HepG2 (cell line): ENCODE measurements around the gene FYB2.

Experiments
- BCL6 ChIP-seq: IDR thresholded peaks from 2 replicates; pipeline ENCODE4 v1.6.1; 2016; ENCODE audit warnings: missing genetic modification reagents, missing compliant biosample characterization
- CTCF ChIP-seq: sonication (generic); formaldehyde crosslinking; IDR thresholded peaks from 2 replicates; pipeline ENCODE4 v1.5.0; 2020; ENCODE audit warnings: mild to moderate bottlenecking, missing genetic modification reagents, moderate library complexity
- EED ChIP-seq: sonication (generic); formaldehyde crosslinking; IDR thresholded peaks from 2 replicates; pipeline ENCODE4 v1.5.0; 2020; ENCODE audit warnings: mild to moderate bottlenecking, missing genetic modification reagents
- HDAC1 ChIP-seq: sonication (generic); formaldehyde crosslinking; IDR thresholded peaks from 2 replicates; pipeline ENCODE4 v1.5.1; 2020; ENCODE audit warnings: mild to moderate bottlenecking, missing genetic modification reagents
- HIVEP1 ChIP-seq: sonication (generic); formaldehyde crosslinking; IDR thresholded peaks from 2 replicates; pipeline ENCODE4 v1.4.0; 2020; ENCODE audit warnings: mild to moderate bottlenecking, missing genetic modification reagents
- POLR2A ChIP-seq, 2 experiments: IDR thresholded peaks; 2 replicates each; pipeline ENCODE4 v1.6.1; 2011; ENCODE audit warnings: low read depth in 2 of 2, low read length in 2 of 2, mild to moderate bottlenecking in 1 of 2, moderate library complexity in 1 of 2; ENCODE audit not compliant: insufficient read depth in 1 of 2
- RFX5 ChIP-seq: IDR thresholded peaks from 2 replicates; pipeline ENCODE4 v1.6.1; 2011; ENCODE audit warnings: low read depth, low read length, improper control_type of control experiment
- ZBTB10 ChIP-seq: sonication (generic); formaldehyde crosslinking; IDR thresholded peaks from 2 replicates; pipeline ENCODE4 v1.4.0; 2020; ENCODE audit warnings: missing genetic modification reagents, borderline replicate concordance
- TF ChIP-seq, protein P1 (sequence below): sonication (generic); formaldehyde crosslinking; IDR thresholded peaks from 2 replicates; pipeline ENCODE4 v1.8.1; 2023; ENCODE audit warnings: missing genetic modification reagents, inconsistent platforms, borderline replicate concordance

DNA sequence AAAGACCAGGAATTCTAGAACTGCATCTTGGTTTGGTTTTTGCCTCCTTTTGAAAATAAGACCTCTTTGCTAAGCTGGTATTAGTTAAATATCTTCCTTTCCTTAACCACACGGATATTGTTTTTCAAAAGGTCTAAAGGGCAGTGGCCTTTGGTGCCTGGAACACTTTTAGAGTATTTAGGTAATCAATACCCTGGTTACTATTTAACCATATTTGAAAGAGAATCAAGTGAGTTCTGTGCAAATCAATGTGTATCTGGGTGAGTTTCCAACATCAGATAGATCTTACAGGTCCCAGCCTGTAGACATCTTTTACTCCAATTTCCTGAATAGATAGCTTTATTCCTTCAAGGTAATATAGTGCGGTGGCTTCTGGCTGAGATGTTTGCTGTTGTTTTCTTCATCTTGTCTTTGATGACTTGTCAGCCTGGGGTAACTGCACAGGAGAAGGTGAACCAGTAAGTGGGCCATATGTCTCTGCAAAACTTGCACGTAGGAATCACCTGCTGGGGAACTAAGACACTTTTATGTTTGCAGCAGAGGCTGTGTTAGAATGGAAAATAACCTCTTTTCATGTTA, 35.4 kb upstream of the FYB2 start, which contains the start of gene C8A:
- TF ChIP-seq HDAC1 (CRISPR knock-in tag) (peak; percentile 76), CTCF (CRISPR knock-in tag) (no peak), HIVEP1 (CRISPR knock-in tag) (no peak), POLR2A (IDR thresholded peaks at IDR 0.05; ENCODE audit: insufficient read depth in 1 of 2, low read depth in 2 of 2, low read length in 2 of 2) (peak in 1 of 2 experiments; percentile 39; a peak in 3 of 4 replicates), RFX5 (no peak), EED (no peak), ZBTB10 (CRISPR knock-in tag) (no peak), BCL6 (peak; percentile 94)
- TF ChIP-seq, protein P1, sequence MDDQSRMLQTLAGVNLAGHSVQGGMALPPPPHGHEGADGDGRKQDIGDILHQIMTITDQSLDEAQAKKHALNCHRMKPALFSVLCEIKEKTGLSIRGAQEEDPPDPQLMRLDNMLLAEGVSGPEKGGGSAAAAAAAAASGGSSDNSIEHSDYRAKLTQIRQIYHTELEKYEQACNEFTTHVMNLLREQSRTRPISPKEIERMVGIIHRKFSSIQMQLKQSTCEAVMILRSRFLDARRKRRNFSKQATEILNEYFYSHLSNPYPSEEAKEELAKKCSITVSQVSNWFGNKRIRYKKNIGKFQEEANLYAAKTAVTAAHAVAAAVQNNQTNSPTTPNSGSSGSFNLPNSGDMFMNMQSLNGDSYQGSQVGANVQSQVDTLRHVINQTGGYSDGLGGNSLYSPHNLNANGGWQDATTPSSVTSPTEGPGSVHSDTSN (CRISPR knock-in tag), result no peak
